GM12892 (cell line): ENCODE data around the gene LEMD1.

Experiments
- POLR2A ChIP-seq: IDR thresholded peaks from 2 replicates; pipeline ENCODE4 v1.6.1; 2011; ENCODE audit warnings: low read depth, low read length, control low read depth
- POLR2AphosphoS5 ChIP-seq: IDR thresholded peaks from 2 replicates; pipeline ENCODE4 v1.6.1; 2011; ENCODE audit warnings: low read depth, low read length, control low read depth
- TAF1 ChIP-seq: IDR thresholded peaks from 2 replicates; pipeline ENCODE4 v1.6.1; 2011; ENCODE audit warnings: low read depth, mild to moderate bottlenecking, control low read depth, low read length, borderline replicate concordance

GRCh38 chr1:205429762-205430695, 8.2 kb upstream of the LEMD1 start:
- TF ChIP-seq POLR2AphosphoS5, result no peak
- TF ChIP-seq POLR2A, result no peak
- TF ChIP-seq TAF1, result no peak
